Left colon (tissue), 2 donors: ENCODE results near the gene RBKS. TPM values are rescaled to one million over a fixed set of nuclear protein-coding genes. Genes with fewer than 3 reads are reported as not detected.
A peak's percentile ranks its signal among the peaks of the same experiment; 100 is the strongest.

ENCODE experiments used
- ATAC-seq: fragments of 200-7000 bp; cut with Tn5 transposase; one replicate; pipeline ENCODE4 v1.9.1; 2020; ENCODE audit warnings: mild to moderate bottlenecking, moderate library complexity
- DNase-seq, 2 donors: peaks; one replicate each; pipeline ENCODE4 v3.0.0-alpha.2; 2020
- intact Hi-C, 2 donors: fragments of 100-400 bp; cut with DNase I in 1 of 2; cut with micrococcal nuclease in 1 of 2; formaldehyde crosslinking; loops; one replicate each; pipeline versions ENCODE4 v1.11.2 to v1.14.0; 2022; cut with DNase I, micrococcal nuclease
- total RNA-seq, 2 donors: library from RNA; stranded (reverse); fragmentation: NEBNext Ultra II Directional; extraction: Animal tissue kit (Norgen Biotek cat#: 25700); gene quantifications; one replicate each; pipeline ENCODE4 v1.2.1, GENCODE V29; 2021
- donor health status: DM: no; HTN: no; CAD: no.
- donor health status: DM: yes; HTN: yes; CAD: no.

RBKS gene
- total RNA-seq, 2 donors from 2014 or later: 8.2 to 11.1 TPM

DNA sequence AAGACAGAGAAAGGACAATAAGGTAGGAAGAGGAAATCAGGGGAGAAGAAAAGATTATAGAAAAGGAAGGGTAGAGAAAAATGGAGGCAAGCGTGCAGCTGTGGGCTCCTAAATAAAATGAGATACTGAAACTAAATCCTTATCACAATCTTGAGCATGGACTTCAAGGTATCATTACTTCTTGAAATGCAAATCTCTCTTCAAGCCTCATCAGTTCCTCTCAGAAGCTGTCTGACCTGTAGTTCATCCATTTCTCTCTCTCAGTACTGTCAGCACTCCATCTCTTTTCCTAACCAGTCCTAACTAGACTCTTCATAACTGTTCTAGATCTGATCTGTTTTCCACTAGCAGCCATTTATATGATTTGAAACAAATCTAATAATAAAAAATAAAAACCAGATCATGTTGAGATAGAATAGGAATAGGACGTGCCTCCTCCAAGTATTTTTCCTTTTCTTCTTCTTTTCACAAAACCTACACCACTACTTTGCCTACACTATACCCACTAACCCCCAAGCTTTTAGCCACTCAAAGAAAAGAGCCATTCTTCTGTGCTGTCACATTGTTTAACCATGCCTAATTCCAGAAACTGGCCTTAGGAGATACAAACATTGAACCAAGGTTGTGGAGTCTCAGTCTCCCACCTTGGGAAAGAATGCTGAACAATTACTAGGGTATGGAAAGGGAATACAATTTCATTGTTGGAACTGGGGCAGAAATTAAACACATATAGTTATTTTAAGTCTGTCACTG, 21.4 kb upstream of the RBKS start:
- no peak for DNase-seq
- no peak for ATAC-seq
- intact Hi-C loops: no loop called here

DNA sequence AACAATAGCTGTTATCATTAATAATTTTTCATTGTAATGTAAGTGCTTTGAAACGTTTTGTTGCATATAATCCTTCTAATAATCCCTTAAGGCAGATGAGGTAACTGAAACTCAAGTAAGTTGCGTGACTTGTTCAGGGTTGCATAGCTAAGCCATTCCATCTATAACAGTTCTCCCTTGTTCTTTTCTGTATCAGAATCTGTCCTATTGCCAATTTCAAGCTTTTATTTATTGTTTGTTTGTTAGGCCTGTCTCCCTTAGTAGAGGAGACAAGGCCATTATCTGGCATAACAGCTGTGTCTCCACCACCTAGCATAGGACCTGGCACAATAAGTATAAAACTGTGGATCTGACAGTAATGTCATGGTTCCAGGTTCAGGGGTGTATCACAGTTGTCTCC, 19.7 kb upstream of the RBKS start:
- no peak for DNase-seq
- intact Hi-C loops: no loop called here
- ATAC-seq: no peak

- ATAC-seq: no peak
- intact Hi-C loops: no loop called here
- DNase-seq: no peak
Measured at GRCh38 chr2:27907547-27907946, 17.4 kb upstream of the RBKS start.

- intact Hi-C loops: no loop called here
- ATAC-seq: peak; percentile 34
- DNase-seq: no peak
Measured at GRCh38 chr2:27906074-27906473, 15.9 kb upstream of the RBKS start.

- intact Hi-C loops: no loop called here
- no peak for DNase-seq
- ATAC-seq: no peak
Measured at GRCh38 chr2:27904405-27904665, 14.1 kb upstream of the RBKS start.

- DNase-seq: no peak
- ATAC-seq: peak; percentile 69
- intact Hi-C loops: no loop called here
Measured at GRCh38 chr2:27903649-27904404, 13.6 kb upstream of the RBKS start.

DNA sequence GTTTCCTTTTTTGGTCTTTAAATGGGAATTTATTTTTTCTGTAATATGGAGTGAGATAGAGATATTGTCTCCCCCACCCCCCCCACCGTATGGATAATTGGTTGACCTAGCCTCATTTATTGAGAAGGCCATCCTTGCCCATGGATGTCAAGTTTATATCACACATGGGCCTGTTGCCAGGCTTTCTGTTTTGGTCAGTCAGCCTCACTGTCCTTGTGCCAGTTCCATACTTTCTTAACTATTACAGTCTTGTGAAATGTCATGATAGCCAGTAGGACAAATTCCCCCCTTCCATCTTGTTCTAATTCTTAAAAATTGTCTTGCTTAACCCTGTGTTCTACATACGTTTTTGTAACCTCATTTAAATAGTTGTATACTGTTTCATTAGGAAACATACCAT, 12.8 kb upstream of the RBKS start:
- intact Hi-C loops: no loop called here
- DNase-seq (no peak), ATAC-seq (no peak)

DNA sequence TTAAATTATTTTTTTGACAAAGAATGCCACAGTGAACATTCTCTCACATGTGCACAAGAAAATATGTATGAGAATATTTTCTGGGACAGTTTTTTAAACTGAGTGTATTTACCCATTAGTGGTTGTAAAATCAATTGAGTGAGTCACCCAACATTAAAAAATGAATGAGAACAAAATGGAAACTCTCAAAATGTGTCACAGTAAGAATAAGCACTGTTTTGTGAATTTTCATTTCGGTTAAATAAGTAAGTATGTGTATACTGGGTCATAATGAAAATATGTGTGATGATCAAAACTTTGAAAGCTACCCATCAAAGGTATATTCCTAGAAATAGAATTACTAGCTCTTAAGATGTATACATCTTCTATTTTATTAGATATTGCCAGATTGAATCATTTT, 11.9 kb upstream of the RBKS start:
- intact Hi-C loops: no loop called here
- DNase-seq (no peak), ATAC-seq (no peak)

GRCh38 chr2:27901234-27901633, 11.0 kb upstream of the RBKS start:
- intact Hi-C loops: no loop called here
- DNase-seq: no peak
- no peak for ATAC-seq

DNA sequence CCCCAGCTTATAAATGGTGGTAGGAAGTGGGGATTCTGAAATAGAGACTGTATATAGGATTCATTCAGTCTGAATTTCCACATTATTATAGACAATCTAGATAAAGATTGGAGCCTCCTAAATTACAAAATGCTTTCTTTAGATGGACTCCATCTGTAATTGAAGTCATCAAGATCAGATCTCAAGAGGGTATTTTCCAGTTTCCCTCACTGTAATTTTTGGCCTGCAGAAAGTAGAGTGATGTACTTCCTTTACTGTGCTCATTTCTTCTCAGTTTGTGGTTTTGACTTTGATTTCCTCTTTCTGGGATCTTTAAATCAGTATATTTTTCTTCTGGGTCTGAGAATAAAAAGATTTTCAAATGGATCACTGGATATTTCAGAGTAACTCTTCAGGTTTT, 7.5 kb upstream of the RBKS start:
- DNase-seq: no peak
- ATAC-seq: no peak
- intact Hi-C loops: no loop called here

DNA sequence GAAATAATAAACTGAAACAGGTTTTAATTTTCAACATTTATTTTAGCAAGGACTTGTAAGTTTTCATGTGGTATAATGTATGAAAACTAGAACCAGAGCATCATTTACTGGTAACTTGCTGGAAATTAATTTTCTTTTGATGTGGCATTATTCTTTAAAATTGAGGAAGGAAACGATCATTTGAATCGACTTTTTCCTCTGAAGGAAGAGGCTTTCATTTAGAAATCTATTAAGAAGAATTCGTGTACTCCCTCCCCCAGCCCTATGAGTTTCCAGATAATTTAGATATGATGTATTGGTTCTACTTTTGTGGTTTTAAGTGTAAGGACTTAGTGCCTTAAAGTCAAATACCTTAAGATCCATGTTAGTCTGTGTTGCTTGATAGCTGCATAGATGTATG, 2.8 kb upstream of the RBKS start:
- DNase-seq: no peak
- ATAC-seq: no peak
- intact Hi-C loops: no loop called here

DNA sequence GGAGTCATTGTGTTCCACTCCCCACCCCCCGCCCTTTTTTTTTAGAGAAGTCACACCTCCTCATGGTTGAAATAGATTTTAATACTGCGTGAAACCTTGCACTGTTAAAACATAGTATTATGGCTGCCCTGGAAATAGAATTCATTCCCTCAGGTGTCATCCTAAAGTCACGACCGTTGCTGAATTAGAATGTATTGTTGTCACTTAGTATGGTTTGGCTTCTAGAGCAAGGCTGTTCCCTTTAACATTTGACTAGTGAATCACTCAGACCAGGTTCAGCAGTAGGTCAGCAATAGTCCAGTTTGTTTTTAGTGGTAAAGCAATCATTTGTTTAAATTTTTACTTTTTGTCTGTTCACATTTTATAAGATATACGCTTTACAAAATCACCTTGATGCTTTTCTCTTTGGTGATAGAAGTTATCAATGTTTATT, 1.5 kb upstream of the RBKS start:
- DNase-seq: no peak
- intact Hi-C loops: no loop called here

DNA sequence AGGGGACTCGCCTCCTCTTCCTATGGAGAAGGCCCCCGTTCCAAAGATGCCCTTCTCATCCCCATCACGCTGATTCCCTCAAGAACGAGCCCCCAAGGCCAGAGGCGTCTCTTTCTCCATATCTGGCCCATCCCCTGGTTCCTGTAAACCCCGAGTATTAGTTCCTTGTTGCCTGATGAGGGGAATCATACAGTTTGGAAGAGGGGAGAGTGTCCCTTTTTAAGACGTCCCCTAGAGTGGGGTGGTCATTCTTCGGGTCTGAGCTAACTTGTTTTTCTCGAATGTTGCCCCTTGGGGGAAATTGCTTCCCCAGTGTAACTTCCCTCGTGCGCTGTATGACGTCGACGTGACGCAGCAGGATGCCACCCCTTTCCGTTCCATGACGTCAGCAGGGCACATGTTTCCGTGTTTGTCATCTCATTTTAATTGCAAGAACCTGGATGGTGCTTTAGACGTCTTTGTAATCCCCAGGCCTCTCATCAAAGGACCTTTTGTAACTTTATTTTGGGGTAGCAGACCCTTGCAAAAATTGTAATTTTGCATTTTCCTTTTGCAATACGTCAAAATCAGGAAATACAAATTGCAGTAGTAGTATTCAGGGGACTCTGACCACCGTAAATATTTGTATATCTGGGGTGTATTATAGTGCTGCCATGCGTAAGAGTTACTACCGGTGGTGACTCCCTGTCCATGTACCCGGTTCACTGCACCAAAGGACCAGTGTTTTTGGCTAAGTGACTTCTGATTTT, 911 bp upstream of the RBKS start:
- DNase-seq (peak; percentile 88 to 90), ATAC-seq (peak; percentile 27)
- intact Hi-C loops: no loop called here

More for the DNA sequence above, 1.5 kb upstream of the RBKS start:
- ATAC-seq: no peak

DNA sequence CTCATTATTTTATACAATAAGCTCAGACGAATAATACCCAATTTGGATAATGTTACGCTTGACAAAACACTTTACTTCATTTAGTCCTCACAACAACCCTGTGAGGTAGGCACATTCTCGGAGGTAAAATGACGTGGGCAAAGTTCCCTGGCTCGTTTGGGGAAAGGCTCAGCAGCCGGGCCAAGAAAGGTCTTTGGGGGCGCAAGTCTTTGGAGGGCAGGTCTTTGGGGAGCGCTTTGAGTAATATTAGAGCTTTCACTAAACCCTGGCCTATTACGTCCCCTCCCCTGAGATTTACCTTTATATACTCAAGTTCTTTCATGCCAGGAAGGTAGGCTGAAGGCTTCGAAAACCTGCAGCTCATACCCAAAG, 427 bp downstream of the RBKS start:
- intact Hi-C loops: no loop called here
- ATAC-seq (no peak), DNase-seq (no peak)

GRCh38 chr2:27888790-27889189, 1.4 kb downstream of the RBKS start:
- intact Hi-C loops: no loop called here

GRCh38 chr2:27887830-27888229, 2.4 kb downstream of the RBKS start:
- DNase-seq: no peak
- ATAC-seq: no peak
- intact Hi-C loops: no loop called here

More at GRCh38 chr2:27888790-27889189, 1.4 kb downstream of the RBKS start:
- no peak for ATAC-seq
- no peak for DNase-seq

- no peak for DNase-seq
- intact Hi-C loops: no loop called here
- ATAC-seq: no peak
Measured at GRCh38 chr2:27887111-27887510, 3.1 kb downstream of the RBKS start.

DNA sequence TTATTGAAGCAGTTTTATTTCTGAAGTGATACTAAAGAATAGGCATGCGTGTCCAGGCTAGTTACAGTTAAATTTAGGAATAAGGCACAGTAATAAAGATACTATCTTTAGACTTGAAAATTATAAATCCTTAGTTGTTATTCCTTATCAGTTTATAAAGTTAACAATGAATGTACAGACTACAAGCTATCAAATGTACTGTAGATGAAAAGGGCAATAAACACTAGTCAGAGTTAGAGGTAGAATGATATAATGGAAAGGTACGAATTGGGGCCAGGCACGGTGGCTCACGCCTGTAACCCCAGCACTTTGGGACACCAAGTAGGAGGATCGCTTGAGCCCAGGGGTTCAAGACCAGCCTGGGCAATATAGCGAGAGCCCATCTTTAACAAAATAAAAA, 3.9 kb downstream of the RBKS start:
- no peak for DNase-seq
- intact Hi-C loops: no loop called here
- peak; percentile 7 for ATAC-seq

- no peak for ATAC-seq
- intact Hi-C loops: no loop called here
- no peak for DNase-seq
Measured at GRCh38 chr2:27885661-27886060, 4.5 kb downstream of the RBKS start.

GRCh38 chr2:27885234-27885633, 5.0 kb downstream of the RBKS start:
- intact Hi-C loops: no loop called here
- DNase-seq (no peak), ATAC-seq (no peak)
